Colon (tissue), 2 donors: Measurements from ENCODE around the gene GRIK3.
"Not testable (repeated sequence)": the region's sequence is repeated elsewhere in the genome, so short reads cannot be mapped to it uniquely, and the experiment has no call there.

ENCODE experiments used
- FAIRE-seq: peaks from 2 replicates; lab custom pipeline; 2012; peaks lifted over from hg19 to GRCh38; lab: Jason Lieb, UNC
- donor health status: control.
- donor health status: control.

GRIK3 gene

DNA sequence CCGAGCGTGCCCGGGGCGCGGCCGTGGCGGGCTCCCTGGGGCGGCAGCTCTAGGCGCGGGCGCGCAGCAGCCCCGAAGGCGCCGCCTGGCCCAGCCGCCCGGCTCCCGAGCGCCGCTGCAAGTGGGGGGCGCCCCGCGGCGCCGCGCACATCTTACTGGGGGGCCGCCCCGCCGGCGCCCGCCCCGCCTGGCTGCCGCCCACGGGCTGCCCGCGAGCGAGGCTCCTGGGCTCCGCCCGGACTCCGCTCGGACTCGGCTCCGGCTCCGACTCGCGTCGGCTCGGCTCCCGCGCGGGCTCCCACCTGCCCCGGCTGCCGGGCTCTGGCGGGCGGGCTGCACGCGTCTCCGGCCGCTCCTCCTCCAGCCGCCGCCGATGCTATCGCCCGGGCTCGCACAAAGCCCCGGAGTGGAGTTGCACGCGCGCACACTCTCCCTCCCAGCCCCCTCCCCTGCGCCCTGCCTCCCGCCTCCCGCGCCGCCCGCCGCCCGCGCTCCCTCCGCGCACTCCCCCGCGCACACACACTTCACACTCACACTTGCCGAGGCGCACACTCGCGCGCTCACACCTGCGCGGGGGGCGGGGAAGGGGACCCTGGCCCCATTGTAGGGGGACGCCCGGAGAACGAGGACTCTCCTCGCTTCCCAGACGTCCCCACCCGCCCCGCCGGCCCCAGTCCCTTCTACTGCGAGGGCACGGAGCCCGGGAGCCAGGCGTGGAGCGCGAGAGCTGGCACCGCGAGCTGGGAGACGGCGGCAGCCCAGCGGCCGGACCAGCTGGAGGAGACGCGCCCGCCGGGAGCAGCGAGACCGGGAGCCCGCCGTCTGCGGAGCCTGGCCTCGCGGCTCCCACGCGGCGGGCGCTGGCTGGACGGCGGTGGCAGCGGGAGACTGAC, at the start of gene GRIK3:
Gene GRIK3 (minus strand): TSS at position 395 of the 893 bp plus-strand sequence. CDS start 407 bp downstream, outside the sequence.
- FAIRE-seq, result no peak

DNA sequence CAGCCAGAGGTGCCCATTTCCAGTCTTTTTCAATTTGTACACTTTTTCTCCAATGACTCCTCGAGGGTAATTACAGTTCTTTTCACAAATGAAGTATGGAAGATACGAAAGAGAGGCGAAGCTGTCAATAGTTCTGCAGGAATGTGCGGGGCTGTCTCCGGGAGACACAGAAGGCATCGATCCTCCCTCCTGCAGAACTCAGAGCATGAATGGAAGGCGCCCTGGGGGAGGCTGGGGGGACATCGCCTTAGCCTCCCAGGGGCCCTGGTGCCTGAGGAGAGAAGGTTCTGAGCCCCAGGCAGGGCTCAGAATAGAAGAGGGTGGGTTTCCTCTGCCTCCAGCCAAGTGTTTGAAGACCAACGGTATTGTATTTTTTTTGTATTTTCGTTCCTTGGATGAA, 49.7 kb upstream of the GRIK3 start:
- no peak for FAIRE-seq

DNA sequence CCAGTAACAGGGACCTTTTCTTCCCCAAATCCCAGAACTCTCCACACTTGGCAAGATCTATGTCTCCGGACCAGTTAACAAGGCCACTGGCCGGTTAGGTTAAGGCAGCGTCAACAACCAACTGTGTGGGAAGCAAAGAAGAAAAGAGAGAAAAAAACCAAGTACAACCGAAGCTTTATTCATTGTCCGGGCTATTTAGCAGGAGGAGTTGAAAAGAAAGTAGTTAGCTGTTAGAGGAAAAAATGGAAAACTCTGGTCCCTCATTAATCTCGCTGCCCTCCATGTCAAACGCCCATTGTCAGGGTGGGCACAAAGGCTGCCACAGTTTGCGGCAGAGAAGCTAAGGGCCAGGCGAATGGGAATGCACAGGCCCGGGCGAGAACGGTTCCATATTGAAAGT, 49.3 kb upstream of the GRIK3 start:
- no peak for FAIRE-seq

DNA sequence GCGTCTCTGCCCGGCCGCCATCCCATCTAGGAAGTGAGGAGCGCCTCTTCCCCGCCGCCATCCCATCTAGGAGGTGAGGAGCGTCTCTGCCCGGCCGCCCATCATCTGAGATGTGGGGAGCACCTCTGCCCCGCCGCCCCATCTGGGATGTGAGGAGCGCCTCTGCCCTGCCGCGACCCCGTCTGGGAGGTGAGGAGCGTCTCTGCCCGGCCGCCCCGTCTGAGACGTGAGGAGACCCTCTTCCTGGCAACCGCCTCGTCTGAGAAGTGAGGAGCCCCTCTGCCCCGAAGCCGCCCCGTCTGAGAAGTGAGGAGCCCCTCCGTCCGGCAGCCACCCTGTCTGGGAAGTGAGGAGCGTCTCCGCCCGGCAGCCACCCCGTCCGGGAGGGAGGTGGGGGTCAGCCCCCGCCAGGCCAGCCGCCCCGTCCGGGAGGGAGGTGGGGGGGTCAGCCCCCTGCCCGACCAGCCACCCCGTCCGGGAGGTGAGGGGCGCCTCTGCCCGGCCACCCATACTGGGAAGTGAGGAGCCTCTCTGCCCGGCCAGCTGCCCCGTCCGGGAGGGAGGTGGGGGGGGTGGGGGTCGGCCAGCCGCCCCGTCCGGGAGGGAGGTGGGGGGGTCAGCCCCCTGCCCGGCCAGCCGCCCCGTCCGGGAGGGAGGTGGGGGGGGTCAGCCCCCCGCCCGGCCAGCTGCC, 46.1 kb upstream of the GRIK3 start:
- not testable (repeated sequence) for FAIRE-seq

DNA sequence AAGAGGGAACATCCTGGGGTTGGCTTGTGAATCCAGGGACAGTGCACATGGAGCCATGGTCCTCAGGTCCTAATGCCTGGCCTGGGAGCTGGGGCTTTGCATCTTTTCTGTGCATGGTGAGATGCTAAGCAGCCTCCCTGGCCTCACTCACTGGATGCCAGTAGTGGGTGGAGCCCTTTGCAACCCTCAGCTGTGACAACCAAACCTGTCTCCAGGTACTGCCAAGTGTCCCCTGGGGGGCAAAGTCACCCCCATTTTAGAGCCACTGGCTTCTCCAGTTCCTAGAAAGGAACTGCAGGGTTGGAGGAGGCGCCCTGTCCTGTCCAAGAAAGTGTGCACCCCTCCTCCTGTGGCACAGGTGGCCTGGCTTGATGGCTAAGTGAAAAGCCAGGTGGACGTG, 44.6 kb upstream of the GRIK3 start:
- no peak for FAIRE-seq

DNA sequence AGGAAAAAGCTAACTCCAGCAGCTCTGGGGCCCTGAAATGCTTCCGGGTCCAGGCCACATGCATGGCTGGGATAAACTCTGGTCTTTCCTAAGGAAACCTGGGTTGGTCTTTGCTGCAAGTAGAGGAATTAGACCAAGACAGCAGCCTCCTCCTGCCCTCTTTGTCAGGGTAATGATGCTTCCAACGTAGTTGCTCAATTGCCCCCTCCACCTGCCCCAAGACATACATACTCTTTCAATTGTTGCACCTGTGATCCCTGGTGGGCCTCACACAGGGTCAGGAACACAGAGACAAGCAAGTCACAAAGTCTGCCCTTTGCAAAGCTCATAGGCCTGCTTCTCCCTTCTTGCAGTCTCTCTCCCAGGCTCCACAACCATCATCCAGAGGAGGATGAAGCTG, 41.9 kb upstream of the GRIK3 start:
- no peak for FAIRE-seq

DNA sequence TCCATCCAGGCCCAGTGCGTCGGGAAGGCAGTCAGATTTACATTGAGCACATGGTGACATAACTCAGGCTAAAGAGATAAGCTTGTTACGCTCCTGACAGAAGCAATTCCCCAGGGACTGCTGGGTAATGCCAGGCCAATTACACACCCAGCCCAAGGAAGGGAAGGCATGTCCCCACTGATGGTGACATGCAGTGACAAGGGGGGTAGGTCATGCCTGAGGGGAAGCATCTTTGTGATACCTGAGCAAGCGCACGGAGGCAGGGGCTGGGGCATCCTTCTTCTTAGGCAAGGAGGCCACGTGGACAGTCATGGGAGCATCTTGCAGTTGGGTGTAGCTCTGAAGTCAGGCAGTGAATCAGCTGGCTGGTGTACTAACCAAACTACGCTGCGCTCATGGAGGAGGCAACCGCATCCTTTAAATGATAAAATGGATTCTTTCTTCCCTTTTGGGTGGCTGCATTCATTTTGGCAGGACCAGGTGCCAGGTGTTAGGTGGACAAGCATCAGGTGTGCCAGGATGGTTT, 39.6 kb upstream of the GRIK3 start:
- FAIRE-seq, result no peak

DNA sequence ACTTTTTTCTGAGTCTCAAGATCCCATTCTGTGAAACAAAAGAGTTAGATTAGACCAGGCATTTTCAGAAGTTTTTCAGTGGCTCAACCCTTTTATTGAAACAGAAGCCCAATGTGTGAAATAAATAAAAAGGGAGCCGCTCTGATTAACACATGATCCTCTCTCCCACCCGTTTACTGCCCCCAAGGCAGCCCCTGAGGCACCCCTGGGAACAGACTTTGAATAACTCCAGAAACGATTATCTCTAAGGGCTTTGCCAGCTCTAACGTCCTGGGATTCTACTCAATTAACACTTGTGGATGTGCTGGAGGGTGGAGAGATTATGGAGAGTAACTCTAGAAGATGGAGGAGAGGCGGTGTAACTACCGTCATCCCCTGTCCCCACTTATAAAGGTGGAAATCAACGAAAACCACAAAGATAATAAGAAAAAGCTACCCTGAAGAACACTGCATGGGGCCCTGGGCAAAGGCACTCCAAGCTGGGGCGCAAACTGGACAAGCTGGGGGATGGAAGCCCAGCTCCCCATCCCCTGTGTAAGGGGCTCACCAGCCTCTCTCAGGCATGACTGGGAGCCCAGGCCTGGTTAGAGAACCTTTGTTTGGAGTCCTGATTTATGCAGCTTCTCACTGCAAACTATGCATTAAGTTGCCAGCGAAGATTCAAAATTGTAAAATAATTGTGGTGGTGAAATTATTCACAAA, 39.0 kb upstream of the GRIK3 start:
- no peak for FAIRE-seq

DNA sequence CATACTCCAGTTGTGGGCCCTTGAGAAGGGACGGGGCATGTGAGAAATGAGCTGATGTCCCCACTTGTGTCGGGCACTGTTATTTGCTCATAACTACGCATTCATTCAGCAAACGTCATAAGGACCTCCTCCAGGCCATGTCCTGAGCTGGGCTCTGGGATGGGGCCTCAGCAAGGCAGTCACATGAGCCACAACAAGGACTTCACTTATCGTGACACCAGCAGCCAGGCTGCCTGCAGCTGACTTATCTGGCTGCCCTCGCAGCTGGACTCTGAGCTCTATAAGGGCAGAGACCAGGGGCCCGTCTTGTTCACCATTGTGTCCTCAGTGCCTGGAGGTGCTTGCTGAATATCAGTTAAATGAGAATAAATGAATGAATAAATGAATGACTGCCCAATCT, 37.5 kb upstream of the GRIK3 start:
- FAIRE-seq, result no peak

DNA sequence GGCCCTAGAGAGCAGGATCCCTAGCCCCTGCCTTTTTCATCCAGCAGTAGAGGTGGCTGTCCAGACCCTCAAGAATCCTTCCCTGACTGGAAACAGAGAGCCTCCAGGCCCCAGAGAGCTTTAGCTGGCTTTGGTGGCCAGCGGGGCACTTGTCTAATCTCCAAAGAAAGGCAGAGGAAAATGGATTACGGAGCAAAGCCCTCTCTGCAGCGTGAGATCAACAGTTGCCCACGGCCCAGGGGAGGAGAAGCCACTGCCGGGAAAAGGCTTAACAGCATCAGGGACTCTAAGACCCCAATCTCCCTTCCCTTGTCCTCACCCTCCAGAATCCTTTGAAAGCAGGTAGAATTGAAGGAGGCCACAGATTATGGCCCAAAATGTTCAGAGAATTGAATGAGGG, 35.8 kb upstream of the GRIK3 start:
- no peak for FAIRE-seq

DNA sequence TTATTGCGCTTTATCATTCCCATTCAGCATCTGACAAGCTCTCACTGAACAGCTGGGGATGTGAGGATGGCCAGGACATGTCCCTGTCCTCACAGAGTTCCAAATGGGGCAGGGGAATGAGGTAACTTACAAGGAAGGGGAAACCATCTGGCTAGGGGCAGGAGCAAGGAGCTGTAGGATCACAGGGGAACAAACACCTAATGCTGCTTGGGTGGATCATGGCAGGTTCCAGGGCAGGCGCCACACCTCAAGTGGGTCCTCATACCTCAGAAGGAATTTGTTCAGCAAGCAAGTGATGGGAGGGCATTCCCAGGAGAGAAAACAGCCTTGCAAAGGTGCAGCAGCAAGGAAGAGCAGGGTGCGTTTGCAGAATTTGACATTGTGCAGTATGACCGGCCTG, 35.1 kb upstream of the GRIK3 start:
- FAIRE-seq, result no peak

DNA sequence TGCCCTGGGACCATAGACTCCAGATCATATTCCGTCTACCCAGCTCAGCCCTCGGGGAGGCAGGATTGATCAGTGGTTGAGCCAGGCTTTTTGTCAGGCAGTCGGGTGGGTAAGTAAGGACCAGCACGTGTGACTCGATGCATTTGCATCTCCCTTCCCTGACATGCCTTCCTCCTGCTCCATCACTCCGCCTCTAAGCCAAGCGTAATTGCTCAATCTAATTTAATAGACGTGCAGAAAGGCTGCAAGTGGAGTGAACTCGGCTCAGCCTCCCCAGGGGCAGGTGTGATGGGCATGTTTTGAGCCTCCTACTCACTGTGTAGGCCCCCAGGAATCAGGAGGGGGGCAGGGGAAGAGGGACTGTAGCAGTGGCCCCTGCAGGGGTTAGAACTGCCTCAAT, 34.6 kb upstream of the GRIK3 start:
- no peak for FAIRE-seq

DNA sequence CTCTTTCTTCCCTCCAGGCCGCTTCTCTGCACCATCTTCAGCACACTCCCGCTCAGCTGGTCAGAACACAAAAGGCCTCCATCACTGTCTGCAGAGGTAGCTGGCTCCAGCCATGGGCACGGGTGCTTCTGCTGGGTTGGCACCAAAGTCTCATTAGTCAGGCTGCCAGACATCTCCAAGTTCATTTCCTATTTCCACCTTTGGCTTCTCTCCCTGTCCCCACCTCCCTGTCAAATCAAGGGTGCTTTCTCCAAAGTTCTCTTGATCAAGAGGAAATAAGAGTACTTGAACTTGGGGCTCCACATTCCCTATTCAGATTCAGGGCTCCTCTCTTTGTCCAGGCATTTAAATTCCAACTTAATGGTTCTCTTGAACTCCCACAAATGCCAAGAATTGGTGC, 33.9 kb upstream of the GRIK3 start:
- FAIRE-seq, result no peak

DNA sequence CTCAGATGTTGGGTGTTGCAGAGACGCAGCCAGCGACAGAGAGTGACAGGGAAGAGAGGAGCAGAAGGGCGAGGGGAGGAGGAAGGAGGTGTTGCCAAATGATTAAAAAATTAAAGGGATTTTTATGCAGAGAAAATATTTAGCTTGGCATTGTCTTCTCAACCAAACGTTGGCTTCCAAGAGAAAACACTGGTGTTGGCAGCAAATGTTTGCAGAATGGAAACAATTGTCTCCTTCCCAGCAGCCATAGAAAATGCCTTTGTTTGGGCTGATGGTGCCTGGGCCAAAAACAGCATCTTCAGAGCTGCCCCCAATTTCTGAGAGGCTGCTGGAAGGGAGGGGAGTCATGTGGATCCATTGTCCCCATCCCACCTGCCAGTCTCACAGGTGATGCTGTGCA, 29.7 kb upstream of the GRIK3 start:
- no peak for FAIRE-seq

DNA sequence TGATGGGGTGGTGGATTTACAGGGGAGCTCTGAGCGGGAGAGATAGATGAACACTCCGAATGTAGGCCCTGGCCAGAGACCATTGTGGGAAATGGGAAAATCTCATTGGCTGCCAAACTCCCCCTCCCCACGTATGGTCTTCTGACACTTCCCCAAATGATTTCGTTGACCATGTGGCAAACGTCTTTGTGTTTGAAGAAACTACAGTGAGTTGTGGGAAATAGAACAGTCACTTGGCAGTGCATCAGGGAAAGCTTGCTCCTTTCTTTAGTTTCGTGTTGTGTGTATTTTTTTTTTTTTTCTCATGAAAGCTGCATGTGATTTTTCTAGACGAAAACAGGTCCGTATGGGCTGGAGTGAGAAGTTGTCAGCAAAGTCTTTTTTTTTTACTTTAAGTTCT, 25.0 kb upstream of the GRIK3 start:
- no peak for FAIRE-seq

DNA sequence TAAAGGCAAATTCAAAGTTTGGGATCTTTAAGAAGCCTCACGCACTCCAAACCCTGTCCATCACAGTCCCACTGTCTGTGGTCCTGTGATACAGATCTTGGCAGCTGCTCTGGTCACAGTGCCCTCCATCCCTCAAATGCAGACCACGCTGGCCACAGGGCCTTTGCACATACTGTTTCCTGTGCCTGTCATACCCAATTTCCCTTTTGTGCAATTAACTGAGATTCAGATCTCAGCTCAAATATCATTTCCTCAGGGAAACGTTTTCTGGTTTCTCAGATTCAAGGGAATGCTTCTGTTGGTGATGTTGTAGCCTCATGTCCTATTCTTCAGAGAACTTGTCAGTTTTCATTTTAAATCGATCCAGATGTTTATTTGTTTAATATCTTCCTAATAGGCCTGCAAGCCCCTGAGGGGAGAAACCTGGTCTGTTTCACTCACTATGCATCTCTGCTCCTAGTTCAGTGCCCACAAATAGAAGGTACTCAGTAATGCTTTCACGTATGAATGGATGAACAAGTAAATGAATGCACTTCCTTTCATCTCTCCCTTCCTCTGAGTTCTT, 24.2 kb upstream of the GRIK3 start:
- FAIRE-seq, result no peak

DNA sequence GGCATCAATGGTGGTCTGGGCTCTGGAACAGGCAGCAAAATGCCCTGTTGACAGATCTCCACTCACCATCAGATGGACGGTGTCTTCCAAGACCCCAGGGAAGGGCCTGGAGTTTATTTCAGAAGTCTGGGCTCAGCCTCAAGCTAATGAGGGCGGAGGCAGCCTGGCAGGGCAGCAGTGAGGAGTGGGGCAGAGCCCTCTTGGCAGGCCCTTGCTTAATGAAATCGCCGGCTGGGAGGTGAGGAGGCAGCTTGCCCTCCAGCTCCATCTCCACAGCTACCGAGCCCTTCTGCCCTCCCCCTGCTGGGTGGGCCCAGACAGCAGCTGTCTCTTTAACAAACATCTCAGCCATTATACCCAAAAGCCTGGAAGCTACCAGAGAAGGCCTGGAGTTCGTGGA, 22.0 kb upstream of the GRIK3 start:
- FAIRE-seq, result no peak

DNA sequence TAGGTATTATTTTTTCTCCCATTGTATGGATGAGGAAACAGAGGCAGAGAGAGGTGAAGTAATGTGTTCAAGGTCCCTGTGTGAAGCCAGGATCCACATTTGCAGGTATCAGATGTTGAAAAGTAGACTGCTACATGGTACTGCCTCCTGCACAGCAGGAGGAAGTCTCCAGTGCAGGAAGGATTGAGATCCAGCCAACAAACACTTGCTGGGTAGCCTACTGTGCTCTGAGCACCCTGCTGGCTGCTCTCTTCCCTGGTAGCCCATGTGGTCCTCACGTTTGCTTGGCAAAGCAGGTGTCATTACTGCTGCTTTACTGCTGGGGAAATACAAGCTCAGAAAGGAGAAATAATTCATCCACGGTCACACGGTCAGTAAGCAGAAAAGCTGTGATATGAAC, 21.3 kb upstream of the GRIK3 start:
- FAIRE-seq, result no peak

DNA sequence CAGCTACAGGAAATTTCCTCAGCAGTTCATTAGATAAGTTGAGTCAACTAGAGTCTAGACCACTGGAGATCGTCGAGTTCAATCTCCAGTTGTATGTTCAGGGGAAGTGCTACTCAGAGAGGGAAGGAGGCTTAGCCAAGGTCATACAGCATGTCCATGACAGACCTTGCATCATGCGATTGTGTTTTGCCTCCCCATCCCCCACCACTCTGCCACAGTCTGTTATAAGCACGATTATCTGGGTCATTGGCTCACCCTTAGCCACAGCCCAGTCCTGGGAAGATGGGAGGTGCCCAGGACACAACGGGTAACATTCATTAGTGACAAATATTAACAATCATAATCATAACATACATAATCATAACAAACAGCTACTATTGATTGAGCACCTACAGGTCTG, 18.9 kb upstream of the GRIK3 start:
- FAIRE-seq, result no peak

DNA sequence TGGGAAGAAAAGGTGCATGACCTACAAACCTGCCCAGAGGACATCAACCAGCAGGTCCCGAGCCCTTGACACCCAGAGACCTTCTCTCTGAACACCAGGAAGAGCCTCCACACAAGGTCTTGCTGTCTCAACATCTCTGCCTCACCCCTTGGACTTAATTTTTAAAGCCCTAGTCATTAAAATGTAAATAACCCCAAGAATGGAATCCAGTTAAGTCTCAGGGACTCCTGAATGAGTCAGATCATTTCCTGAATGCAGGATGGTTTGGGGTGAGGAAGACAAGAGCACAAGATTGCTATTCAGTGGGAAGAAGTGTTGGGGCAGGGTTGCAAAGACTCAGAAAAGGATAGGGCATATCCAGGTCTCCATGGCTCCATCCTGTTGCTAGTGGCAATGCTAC, 17.8 kb upstream of the GRIK3 start:
- FAIRE-seq, result no peak

DNA sequence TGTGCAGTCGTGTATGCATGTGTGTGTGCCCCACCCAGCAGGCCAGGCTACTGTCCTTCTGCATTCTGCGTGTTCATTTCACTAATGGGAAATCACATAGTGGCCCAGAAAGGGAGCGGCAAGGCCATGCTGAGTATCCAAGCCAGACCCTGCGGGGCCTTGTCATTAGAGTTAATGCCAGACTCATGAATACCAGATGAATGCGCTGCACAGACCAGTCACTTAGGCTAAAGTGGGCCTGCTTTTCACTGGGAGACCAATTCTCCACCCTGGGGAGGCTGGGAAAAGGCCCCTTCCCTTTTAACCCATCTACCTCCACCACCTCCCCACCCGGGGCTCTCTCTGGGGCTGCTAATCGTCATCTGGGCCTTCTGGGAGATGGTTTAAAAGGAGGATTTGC, 17.0 kb upstream of the GRIK3 start:
- no peak for FAIRE-seq

DNA sequence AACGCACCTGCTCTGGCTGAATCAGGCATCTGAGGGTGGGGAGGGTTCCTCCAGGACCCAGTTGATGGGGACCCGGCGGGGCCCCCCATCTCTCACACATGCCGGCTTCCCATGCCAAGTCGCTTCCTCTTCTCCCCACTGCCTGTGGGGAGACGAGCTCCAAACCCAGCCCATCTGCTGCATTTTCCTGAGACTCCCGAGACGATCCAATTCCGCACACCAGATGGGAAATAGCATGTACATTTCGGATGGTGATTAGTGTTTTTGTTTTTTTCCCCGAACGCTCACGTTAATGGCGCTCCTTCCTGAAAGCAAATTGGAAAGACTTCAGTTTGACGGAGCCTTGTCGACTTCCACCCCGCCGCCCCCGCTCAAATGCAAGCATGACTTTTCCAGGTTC, 13.2 kb upstream of the GRIK3 start:
- FAIRE-seq, result no peak

DNA sequence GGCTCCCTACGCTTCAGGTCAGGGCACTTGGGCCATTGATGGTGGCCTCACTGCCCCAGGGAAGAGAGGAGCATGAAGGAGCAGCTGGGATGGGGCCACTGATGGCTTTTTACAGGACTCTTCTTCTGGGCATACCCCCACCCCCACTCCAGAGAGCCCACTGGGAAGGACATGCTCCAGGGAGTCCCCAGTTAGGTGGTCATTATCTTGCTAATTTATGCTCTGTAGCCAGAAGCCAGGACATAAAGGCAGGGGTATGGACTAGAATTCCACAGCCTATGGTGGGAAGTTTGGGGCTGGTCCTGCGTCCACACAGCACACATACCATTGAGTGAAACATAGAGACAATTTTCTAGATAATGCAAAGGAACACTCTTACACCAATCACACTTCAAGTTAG, 8.8 kb upstream of the GRIK3 start:
- FAIRE-seq, result no peak
